B cell (primary cell): ENCODE data around the gene SLC39A1.
"Not testable (repeated sequence)": the region's sequence is repeated elsewhere in the genome, so short reads cannot be mapped to it uniquely, and the experiment has no call there.

Source experiments
- CTCF ChIP-seq: fragments of 200-600 bp; IDR thresholded peaks from one replicate; pipeline ENCODE4 v1.8.0; 2022; ENCODE audit warnings: antibody characterized with exemption, mild to moderate bottlenecking
- EZH2 ChIP-seq: IDR thresholded peaks from 2 replicates; pipeline ENCODE4 v1.6.1; 2012; ENCODE audit warnings: borderline replicate concordance, low read depth, mild to moderate bottlenecking, moderate library complexity, low read length; ENCODE audit not compliant: insufficient read depth, poor library complexity, severe bottlenecking

- TF ChIP-seq CTCF, EZH2: not testable (repeated sequence)
Measured at GRCh38 chr1:153996882-153997281, 33.5 kb upstream of the SLC39A1 start.
